GM19397 (cell line): Measurements from ENCODE around the gene KRT73.

Source experiments
- ATAC-seq: cut with Tn5 transposase; IDR thresholded peaks from one replicate; pipeline ENCODE4 v1.9.1; 2021; ENCODE audit warnings: mild to moderate bottlenecking, moderate library complexity; ENCODE audit not compliant: unreplicated experiment

The KRT73 gene

DNA sequence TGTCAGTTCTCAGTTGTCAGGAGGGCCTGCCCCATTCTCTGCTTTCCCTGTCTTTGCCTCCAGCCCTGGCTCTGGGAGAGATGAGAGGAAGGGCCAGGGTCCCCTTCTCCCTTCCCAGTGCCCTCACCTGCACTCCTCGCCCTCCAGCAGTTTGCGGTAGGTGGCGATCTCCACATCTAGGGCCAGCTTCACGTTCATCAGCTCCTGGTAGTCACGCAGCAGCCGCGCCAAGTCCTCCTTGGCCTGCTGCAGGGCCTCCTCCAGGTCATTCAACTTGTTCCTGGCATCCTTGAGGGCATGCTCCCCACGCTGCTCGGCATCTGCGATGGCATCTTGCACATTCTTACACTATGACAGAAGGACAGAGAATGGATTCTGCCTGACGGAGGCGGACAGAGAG, 28.3 kb upstream of the KRT73 start:
- ATAC-seq: no peak

DNA sequence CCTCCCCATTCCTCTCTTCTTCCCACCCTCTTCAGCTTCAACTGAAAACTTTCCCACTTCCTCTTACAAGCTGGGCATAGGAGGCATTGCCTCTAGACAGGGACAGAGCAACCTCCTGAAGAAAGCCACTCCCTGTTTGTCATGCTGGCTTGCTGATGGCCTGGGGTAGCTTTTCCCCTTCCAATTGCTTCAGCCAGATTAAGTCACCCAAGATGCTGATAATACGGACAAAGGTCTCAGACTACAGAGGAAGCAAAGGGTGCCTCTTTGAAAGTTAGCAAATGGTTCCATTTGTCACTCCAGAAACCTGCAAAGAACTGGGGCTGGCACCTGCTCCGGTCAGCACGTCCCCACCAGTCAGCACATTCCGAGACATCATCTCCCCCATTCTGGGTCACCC, 27.6 kb upstream of the KRT73 start:
- ATAC-seq: no peak

DNA sequence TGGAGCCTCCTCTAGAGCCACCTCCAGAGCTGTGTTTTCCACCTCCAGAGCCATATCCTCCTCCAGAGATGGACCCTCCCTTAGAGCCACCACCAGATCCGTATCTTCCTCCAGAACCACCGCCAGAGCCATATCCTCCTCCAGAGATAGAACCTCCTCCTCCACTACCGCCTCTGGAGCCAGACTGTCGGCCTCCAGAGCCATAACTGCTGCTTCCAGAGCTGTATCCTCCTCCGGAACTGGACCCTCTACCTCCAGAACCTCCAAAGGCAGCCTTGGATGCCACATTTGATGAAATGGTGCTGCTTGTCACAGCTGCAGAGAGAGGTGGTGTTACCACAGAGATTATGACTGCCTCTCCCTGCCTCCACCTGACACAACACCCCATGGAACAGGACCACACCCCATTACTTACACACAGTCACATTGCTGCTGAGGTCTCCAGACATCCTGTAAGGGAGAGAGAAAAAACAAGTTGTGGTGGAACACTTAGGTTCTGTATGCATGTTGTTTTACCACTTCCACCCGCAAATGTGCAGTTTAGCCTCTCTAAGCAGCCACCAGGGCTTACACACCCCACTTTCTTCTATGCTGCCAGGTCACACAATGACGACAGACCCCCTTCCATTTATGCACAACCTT, 26.9 kb upstream of the KRT73 start:
- no peak for ATAC-seq

DNA sequence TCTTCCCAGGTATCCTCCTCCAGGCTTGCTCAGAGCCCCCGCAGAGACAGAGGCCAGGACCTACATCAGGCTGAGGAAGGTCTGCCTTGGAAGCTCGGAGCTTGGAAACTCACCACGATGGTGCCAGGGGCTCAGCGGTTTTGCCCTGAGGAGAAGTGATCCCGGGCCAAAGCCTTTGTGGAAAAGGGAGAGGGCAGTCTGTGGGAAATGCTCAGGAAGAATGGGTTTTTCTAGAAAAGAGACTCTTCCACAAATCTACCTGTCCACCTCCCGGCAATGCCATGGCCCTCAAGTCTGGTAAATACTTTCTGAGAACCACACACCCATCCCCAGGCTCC, 25.7 kb upstream of the KRT73 start:
- ATAC-seq: no peak

DNA sequence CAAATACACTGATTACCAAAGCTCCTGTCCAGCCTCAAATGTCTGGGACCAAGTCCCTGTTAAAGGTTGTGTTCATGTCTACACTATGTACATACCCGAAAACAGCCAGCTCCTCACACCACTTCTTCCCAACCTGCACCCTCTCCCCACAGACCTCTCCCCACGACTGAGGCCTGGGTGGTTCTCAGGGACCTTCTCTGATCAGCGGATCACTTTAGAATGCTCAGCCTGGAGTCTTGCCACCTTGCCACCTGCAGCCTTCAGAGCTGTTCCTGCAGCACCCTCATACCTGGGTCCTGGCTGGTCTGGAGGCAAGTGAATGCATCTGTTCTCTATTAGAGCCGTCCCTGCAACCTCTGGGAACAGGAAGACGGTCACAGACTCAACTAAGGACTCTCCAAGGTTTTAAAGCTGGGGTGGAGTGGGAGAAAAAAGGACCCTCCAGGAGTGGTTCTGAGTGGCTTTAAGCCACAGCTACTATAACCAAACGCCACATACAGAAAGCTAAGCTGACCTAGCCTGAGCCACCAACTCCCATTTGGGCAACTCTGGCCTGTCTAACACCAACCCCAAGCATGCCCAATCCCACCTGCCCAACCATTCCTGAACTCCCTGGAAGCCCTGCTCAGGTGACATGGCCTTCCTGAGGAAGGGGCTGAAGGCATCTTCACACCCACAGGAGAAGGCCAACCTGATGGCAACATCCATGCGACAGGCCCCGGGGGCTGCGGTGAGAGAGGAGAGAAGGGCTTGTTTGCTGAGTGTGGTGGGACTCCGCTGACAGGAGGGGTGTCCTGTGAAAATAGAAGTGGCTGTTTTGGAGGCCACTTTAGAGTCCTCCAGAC, 25.1 kb upstream of the KRT73 start:
- no peak for ATAC-seq

DNA sequence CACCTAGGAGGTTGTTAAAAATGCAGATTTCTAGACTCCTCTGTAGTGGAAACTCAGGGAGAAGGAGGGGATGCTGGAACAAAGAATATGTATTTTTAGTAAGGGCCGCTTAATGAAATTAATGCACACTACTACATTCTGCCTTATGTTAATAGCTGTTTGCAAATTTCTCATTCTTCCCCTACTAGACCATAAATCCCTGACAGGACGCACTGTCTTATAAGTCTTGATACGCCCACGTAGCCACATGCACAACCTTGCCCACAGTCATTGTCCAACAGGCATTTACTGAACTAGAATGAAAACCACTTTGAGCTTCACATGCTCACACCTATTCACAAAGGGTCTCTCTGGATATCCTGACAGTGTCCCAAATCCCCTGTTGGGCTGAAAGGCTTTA, 23.1 kb upstream of the KRT73 start:
- ATAC-seq: no peak

DNA sequence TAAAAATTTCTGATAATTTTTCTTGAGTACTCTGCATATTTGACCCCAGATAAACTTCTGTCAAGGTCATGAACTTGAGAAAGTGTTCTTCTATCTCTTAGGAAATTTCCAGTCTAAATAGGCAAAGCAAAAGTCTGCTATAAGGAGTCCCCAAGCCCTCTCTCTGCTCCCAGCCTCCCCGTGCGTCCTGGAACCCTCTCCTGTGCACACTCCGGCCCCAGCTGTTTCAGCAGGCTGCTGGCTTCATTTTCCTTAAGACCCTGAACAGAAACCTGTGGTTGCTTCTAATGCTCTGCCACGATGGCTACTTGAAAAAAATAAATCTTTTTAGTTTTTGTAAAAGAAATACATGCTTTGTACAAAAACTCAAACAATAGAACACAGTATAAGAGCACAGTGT, 18.9 kb upstream of the KRT73 start:
- ATAC-seq: no peak

DNA sequence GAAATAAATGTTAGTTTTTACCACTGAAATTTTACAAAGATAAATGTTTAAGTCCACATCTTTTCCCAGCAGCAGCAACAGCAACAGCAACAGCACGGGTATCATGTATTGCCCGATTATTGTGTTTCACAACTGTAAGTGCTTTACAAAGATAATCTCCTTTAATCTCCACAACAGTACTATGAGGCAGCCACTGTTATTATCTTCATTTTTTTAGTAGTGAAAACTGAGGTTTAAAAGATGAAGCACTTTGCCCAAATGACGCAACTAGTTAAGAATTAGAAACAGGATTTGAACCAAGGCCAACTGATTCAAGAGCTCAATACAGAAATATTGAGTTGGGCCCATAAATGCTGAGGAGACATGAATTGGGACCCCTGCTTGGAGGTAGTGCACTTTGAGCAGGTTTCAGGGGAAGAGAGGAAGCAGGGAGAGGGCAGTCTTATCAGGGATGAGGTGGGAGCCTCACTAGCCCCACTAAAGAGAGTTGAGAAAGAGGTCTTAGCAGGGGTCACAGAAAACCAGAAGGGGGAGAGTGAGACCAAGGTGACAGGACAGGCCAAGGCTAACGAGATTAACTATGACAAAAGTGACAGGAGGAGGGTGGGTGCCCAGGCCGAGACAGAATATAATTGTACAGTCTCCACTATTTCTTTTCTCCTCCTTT, 18.4 kb upstream of the KRT73 start:
- ATAC-seq: no peak

DNA sequence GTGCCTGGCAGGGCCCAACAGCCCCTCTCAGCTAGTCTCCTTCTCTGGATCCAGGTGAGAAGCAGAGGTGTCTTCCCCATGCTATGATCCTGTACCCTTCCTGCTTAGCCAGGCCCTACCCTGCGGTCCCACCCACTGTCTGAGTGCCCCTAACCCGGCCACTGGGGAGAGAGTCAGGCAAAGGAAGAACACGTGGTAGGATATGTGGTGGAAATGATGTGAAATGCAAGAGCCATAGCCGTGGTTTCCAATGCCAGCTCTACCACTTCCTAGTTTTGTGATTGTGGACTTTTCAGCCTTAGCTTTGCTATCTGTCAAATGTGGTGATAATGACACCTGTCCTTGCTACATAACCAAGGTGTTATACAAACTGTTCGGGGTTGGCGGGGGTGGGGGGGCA, 17.8 kb upstream of the KRT73 start:
- ATAC-seq: no peak

DNA sequence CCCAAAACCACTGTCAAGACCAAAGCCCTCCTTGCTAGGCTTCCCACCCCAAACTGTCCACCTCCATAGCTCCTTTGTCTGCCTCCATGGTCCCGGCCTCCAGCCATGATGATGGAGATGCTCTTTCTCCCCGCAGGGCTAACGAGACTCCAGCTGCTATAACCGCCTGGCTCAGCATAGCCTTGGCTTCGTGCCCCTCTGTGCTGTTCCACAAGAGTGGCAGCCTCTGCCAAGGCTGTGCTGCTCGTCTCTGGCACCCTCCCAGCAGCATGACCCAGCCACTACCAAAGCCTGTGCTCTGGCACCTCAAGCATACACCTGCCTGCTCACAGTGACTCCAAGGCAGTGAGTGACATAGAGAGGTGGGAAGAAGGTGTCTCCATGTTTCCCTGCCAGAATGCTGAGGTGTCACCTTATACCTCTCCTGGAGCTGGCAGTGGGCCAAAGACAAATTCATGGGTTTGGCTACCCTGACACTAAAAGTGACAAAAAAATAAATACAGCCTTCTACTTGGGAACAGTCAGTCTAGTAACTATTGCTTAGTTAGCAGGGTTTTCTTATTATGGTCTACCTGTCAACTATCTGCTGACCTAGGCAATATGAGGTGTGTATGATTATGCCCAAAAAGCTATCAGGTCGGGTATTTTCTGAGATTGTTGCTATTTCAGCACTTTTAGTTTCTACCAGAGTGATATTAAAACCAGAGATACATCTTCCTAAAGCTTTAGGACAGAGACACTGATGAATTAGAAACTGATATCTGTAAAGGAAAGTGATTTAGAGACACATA, 16.1 kb upstream of the KRT73 start:
- ATAC-seq: no peak

DNA sequence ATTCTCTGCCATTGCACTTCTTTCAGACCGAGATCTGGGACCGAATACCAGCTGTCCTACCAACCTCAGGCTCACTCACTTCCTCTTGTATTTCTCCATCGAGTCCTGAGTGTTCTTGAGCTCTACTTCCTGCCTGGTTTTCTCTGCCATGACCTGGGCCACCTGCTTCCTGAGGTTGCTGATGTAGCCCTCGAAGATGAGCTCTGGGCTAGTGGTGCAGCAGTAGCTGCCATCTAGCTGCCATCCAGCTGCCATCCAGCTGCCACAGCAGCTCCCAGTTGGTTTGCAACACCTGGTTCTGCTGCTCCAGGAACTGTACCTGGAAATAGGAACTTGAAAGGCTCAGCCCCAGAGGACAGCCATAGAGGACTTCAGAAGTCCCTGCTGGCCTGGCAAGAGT, 15.0 kb upstream of the KRT73 start:
- ATAC-seq: no peak

DNA sequence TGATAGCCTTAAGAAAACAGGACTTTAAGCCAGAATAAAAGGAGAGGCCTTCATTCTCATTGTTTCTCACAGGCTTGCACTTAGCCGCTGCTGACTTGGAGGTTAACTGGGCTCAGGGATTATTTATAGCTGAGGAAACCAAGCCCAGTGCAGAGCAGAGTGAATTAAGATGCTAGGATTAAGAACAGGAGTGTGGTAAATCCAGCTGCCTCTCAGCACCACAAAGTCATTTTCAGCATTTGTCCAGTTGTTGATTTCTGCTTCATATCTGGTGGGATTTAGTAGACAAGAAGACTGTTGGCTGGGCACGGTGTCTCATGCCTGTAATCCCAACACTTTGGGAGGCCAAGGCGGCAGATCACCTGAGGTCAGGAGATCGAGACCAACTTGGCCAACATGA, 14.3 kb upstream of the KRT73 start:
- ATAC-seq: no peak

DNA sequence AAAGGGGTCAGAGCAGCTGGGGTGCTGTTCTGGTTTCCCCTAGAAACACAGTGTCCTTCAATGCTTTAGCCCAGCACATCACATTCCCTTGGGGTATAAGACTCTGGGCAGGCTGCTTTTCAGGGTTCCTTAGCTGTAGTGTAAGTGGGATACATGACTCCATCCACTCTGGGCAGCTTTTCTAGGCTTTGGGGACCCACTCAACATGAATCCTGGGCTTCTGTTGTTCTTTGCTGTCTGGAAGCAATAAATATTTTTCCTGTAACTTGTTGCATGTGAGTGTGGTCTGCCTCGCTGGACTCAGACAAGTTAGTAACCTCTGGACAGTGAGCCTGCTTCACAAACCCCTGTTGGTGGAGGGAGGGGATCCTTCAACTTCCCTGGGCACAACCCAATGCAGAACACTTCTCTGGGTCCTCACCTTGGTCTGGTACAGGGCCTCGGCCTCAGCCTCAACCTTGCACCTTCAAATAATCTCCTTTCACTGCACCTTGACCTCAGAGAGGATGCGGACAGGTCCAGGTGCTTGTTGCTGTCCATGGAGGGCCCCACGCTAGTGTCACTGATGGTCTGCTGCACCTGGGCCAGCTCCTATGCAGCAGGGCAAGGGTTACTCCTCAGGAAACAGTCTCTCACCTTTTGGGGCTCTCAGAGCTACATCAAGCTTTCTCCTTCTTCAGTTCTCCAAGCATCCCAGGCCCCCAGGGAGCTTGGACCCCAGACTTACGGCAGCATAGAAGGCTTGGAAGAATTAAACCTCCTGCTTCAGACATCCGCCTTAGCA, 13.5 kb upstream of the KRT73 start:
- ATAC-seq: no peak

DNA sequence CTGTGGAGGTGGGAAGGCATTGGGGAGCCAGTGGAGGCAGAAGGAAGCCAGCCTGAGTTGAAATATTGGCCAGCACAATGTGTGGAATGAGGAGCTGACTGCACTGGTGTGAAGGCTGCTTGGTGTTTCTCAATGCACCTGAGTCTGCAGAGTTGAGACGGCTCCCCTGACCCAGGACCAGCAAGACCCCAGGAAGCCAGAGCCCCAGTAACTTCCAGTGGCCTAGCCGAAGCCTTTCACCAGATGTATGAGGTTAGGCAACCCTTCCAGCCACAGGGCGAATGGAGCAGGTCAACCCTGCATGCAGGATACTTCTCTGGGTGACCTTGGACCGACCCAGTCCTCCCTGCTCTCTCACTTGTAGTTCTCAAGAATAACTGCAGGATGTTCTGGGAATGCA, 12.9 kb upstream of the KRT73 start:
- no peak for ATAC-seq

DNA sequence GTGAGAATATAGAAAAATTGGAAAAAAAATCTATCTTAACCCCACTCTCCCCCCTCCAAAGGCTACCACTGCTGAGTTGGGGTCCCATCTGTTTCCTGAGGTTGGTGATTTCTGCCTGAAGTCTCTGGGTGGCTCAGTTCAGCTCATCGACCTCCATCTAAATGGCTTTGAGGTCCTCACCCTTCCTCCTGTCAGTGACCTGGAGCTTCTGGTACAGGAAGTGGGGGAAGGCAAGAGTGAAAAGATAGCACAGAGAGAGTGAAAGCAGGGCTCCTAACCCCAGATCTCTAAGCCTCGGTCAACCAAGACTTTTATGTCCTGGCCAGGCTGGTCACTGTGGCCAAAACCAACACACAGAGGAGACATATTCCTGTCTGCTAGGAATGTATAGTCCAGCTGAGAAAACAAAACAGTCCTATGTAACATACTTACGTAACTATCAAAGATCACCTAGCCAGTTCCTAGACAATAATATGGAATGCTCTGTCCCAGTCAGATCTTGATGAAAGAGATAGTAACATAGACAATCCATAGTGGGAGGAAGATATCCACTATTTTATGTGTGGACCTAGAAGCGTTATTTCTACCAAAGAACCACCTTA, 12.3 kb upstream of the KRT73 start:
- no peak for ATAC-seq

DNA sequence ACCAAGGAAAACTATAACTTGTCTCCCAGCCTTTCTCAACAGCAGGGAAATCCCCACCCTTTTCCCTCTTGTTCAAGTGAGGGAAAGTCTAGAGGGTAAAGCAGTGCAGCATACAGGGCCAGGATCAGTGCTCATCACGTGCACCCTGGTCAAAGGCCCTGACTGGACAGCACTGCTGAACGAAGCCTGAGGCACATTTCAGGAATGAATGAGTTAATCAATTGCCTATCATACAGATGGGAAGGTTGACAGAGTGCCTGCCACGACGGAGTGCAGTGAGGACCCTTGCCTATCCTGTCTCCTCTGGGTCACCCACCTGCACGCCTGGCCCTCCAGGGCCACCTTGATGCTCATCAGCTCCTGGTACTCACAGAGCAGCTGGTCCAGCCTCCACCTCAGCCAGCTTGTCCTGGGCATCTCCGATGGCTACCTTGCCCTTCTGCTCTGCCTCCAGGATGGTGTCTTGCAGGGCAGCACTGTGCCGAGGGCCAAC, 11.7 kb upstream of the KRT73 start:
- ATAC-seq: no peak

DNA sequence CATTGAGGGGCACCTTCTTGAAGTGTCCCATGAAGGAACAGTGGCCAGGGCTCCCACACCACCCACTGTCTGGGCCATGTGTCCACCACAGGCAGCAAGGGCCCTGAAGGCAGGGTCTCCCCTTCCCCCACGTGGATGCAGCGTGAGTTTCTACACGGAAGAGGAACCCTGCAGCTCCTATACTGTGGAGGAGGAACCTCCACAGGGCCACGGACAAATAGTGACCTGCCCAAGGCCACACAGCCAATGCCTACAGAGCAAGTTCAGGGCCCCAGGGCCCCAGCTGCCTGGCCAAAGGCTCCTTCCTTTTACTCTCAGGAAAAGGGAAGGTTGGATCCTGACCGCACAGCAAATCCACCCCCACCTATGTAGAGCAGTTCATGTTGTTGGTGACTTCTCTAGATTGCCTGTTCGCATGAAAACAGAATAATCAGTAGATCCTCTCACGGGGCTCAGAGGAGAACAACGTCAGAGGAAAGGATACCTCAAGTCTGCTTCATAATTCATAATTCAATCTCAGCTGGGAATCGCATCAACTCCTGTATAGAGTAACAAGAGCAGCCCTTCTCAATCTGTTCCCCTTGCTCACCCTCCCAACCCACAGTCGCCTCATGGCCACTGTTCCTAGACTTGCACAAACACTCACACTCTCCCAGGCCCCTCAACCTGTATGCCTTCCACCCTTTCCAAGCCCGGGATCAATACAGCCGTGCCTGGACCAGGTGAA, 11.1 kb upstream of the KRT73 start:
- no peak for ATAC-seq

DNA sequence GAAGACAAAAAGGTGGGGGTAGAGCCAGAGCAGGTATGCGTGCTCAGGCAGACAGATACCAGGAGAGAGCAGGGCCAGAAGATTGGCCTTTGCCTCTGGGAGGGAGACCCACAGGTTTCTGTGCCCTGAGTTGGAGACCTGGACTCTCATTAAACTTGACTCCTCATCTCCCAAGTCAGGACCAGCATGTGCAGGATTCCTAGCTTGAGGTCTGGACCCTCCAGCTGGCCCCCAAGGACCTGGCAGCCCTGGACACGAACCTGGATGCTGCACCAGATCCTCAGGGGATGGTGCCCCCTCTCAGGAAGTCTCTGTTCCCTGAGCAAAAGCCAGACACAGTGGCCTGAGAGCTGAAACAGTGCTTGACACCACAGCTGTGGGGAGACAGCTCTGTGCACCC, 10.5 kb upstream of the KRT73 start:
- no peak for ATAC-seq

DNA sequence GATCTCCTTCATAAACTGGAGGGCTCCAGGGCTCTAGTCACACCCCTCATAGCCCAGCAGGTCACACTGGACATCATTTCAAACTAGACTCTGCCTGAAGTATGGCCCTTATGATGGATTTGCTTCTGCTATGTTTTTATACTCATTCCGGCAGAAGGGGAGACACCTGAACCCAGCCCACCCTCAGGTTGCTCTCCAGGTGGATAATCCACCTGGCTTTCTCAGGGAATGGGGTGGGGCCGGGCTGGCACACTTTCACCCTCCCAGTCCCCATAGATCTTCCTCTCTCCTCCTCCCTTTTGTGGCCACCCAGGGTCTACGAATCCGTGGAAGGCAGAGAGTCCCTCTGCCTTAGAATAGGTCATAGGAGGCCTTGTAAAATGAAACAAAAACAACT, 9.8 kb upstream of the KRT73 start:
- no peak for ATAC-seq
